Gastrocnemius medialis (tissue), 4 donors: ENCODE data around the gene BAZ2B. TPM values are rescaled to one million over a fixed set of nuclear protein-coding genes. Genes with fewer than 3 reads are reported as not detected.

ENCODE experiments used
- ATAC-seq, 2 donors: fragments of 150-250 bp; one replicate each; pipeline ENCODE4 v1.9.1; 2016
- DNase-seq, 2 donors: peaks; one replicate each; pipeline ENCODE4 v3.0.0-alpha.2; 2019
- H3K27ac ChIP-seq, 4 donors: fragments of 200-600 bp; sonication (generic); 1 replicate in 1 of 4; 2 replicates in 3 of 4; pipeline ENCODE4 v1.5.1; 2016 to 2018; ENCODE audit warnings: mild to moderate bottlenecking in 2 of 4, moderate library complexity in 1 of 4
- H3K27me3 ChIP-seq, 3 donors: fragments of 200-600 bp; sonication (generic) in 2 of 3; 1 replicate in 1 of 3; 2 replicates in 2 of 3; pipeline versions ENCODE4 v1.5.1 to v1.6.0; 2016 to 2019; ENCODE audit warnings: mild to moderate bottlenecking in 1 of 3, moderate library complexity in 1 of 3
- H3K36me3 ChIP-seq, 2 donors: fragments of 200-600 bp; sonication (generic) in 1 of 2; one replicate each; pipeline ENCODE4 v1.5.1; 2017 to 2018
- H3K4me1 ChIP-seq, 2 donors: fragments of 200-600 bp; sonication (generic) in 1 of 2; one replicate each; pipeline ENCODE4 v1.5.1; 2016 to 2017; ENCODE audit warnings: mild to moderate bottlenecking in 2 of 2
- H3K4me3 ChIP-seq, 4 donors: fragments of 200-600 bp; sonication (generic) in 3 of 4; 1 replicate in 1 of 4; 2 replicates in 3 of 4; pipeline ENCODE4 v1.5.1; 2016 to 2019; ENCODE audit warnings: mild to moderate bottlenecking in 2 of 4
- H3K9me3 ChIP-seq, 3 donors: fragments of 200-600 bp; sonication (generic) in 2 of 3; 1 replicate in 1 of 3; 2 replicates in 2 of 3; pipeline ENCODE4 v1.5.1; 2016 to 2019
- POLR2A ChIP-seq, 2 donors: fragments of 450-650 bp; IDR thresholded peaks; one replicate each; pipeline ENCODE4 v1.6.1; 2017; ENCODE audit warnings: antibody characterized with exemption in 2 of 2, mild to moderate bottlenecking in 2 of 2, moderate library complexity in 2 of 2
- in situ Hi-C, 4 donors: fragments of 200-750 bp; cut with MboI; loops; one replicate each; pipeline versions ENCODE4 v1.15.0 to v1.8.0; 2017; ENCODE audit warnings: low sequenced_read_pairs in 4 of 4
- intact Hi-C: fragments of 100-400 bp; cut with DNase I; formaldehyde crosslinking; loops from one replicate; pipeline ENCODE4 v1.15.1; 2023; ENCODE audit warnings: low total_unique reads
- total RNA-seq, 4 donors: library from RNA; depleted of rRNA; stranded (reverse); fragments of >200 nt; gene quantifications; one replicate each; pipeline versions ENCODE4 v1.1.0 to v1.2.3, GENCODE V29; 2016
- TF ChIP-seq, protein P1 (sequence below), 5 experiments: fragments of 450-650 bp in 3 of 5; fragments of 200-600 bp in 2 of 5; sonication (generic) in 2 of 5; IDR thresholded peaks in 4 of 5; conservative IDR thresholded peaks in 1 of 5; 1 replicate in 4 of 5; 2 replicates in 1 of 5; pipeline ENCODE4 v1.5.1; 2016 to 2019; ENCODE audit warnings: antibody characterized with exemption in 5 of 5, mild to moderate bottlenecking in 3 of 5, moderate library complexity in 3 of 5

Gene BAZ2B
- total RNA-seq, 4 donors from 2014 or later: 27.6 to 57.2 (median 52.3) TPM

DNA sequence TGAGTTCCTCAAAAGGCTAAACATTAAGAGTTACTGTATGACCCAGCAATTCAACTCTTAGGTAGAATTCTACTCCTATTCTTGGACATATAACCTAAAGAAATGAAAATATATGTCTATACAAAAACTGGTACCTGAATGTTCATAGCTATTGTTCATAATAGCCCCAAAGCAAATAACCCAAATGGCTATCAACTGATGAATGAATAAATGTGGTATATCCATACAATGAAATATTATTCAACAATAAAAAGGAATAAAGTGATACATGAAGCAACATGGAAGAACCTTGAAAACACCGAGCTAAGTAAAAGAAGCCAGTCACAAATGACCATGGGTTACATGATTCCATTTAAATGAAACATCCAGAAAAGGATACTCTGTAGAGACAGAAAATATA, 114.6 kb downstream of the BAZ2B start:
- Histone ChIP-seq H3K36me3 (no peaks in the 10 kb centered on the region), H3K27ac (no peak overlapping the region), H3K4me1 (peaks cover 0 to 7% of the 10 kb centered on the region in 2 donors), H3K4me3 (no peak overlapping the region), H3K27me3 (no peaks in the 10 kb centered on the region), H3K9me3 (no peaks in the 10 kb centered on the region)
- TF ChIP-seq, protein P1, sequence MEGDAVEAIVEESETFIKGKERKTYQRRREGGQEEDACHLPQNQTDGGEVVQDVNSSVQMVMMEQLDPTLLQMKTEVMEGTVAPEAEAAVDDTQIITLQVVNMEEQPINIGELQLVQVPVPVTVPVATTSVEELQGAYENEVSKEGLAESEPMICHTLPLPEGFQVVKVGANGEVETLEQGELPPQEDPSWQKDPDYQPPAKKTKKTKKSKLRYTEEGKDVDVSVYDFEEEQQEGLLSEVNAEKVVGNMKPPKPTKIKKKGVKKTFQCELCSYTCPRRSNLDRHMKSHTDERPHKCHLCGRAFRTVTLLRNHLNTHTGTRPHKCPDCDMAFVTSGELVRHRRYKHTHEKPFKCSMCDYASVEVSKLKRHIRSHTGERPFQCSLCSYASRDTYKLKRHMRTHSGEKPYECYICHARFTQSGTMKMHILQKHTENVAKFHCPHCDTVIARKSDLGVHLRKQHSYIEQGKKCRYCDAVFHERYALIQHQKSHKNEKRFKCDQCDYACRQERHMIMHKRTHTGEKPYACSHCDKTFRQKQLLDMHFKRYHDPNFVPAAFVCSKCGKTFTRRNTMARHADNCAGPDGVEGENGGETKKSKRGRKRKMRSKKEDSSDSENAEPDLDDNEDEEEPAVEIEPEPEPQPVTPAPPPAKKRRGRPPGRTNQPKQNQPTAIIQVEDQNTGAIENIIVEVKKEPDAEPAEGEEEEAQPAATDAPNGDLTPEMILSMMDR (IDR thresholded peaks at IDR 0.05 in 4 of 5, conservative IDR thresholded peaks at IDR 0.05 in 1 of 5): no peak
- no peak for TF ChIP-seq POLR2A (IDR thresholded peaks at IDR 0.05)
- in situ Hi-C loops (loop anchor here in 1 of 4 donors (25.0 kb wide), 1 partner anchor 211 kb away; the partner anchor contains the start of gene MARCHF7), intact Hi-C loops (no loop called here)
- ATAC-seq (no peak), DNase-seq (no peak)

- Histone ChIP-seq H3K9me3 (no peaks in the 10 kb centered on the region), H3K27ac (peak overlapping the region in 1 of 4 donors; percentile 27), H3K36me3 (no peaks in the 10 kb centered on the region), H3K4me1 (no peaks in the 10 kb centered on the region), H3K27me3 (no peaks in the 10 kb centered on the region), H3K4me3 (no peak overlapping the region)
- in situ Hi-C loops (no loop called here), intact Hi-C loops (no loop called here)
- ATAC-seq (no peak), DNase-seq (no peak)
- TF ChIP-seq, protein P1 (IDR thresholded peaks at IDR 0.05 in 4 of 5, conservative IDR thresholded peaks at IDR 0.05 in 1 of 5): no peak
- TF ChIP-seq POLR2A (IDR thresholded peaks at IDR 0.05): no peak
Measured at GRCh38 chr2:159497847-159498246, 118.5 kb downstream of the BAZ2B start.

- in situ Hi-C loops: no loop called here
- ATAC-seq (peak; percentile 66 to 73), DNase-seq (no peak)
- Histone ChIP-seq H3K27ac (peak overlapping the region in 1 of 4 donors; percentile 27), H3K4me3 (no peak overlapping the region), H3K9me3 (no peaks in the 10 kb centered on the region), H3K36me3 (no peaks in the 10 kb centered on the region), H3K27me3 (no peaks in the 10 kb centered on the region), H3K4me1 (no peaks in the 10 kb centered on the region)
- TF ChIP-seq, protein P1 (IDR thresholded peaks at IDR 0.05 in 4 of 5, conservative IDR thresholded peaks at IDR 0.05 in 1 of 5): no peak
- TF ChIP-seq POLR2A (IDR thresholded peaks at IDR 0.05): no peak
- intact Hi-C loops: no loop called here
Measured at GRCh38 chr2:159497256-159497655, 119.1 kb downstream of the BAZ2B start.

- no peak for DNase-seq
- no peaks in the 10 kb centered on the region for H3K36me3 ChIP-seq
- H3K4me3 ChIP-seq: no peak overlapping the region
- no peak for ATAC-seq
- no peaks in the 10 kb centered on the region for H3K27me3 ChIP-seq
- peaks cover 0 to 8% of the 10 kb centered on the region in 2 donors for H3K4me1 ChIP-seq
- no peak overlapping the region for H3K27ac ChIP-seq
- TF ChIP-seq, protein P1 (IDR thresholded peaks at IDR 0.05 in 4 of 5, conservative IDR thresholded peaks at IDR 0.05 in 1 of 5): no peak
- no peak for TF ChIP-seq POLR2A (IDR thresholded peaks at IDR 0.05)
- no peaks in the 10 kb centered on the region for H3K9me3 ChIP-seq
- intact Hi-C loops: no loop called here
- in situ Hi-C loops: no loop called here
Measured at GRCh38 chr2:159489476-159489875, 126.9 kb downstream of the BAZ2B start.

- in situ Hi-C loops: no loop called here
- Histone ChIP-seq H3K36me3 (no peaks in the 10 kb centered on the region), H3K4me3 (no peak overlapping the region), H3K4me1 (peaks cover 8 to 19% of the 10 kb centered on the region in 2 donors), H3K9me3 (no peaks in the 10 kb centered on the region), H3K27me3 (no peaks in the 10 kb centered on the region), H3K27ac (no peak overlapping the region)
- intact Hi-C loops: no loop called here
- TF ChIP-seq POLR2A (IDR thresholded peaks at IDR 0.05): no peak
- TF ChIP-seq, protein P1 (IDR thresholded peaks at IDR 0.05 in 4 of 5, conservative IDR thresholded peaks at IDR 0.05 in 1 of 5): no peak
- DNase-seq: no peak
- no peak for ATAC-seq
Measured at GRCh38 chr2:159484532-159484931, 131.8 kb downstream of the BAZ2B start.
